Stimulated activated CD8-positive, alpha-beta memory T cell treated with anti-CD3 and anti-CD28 coated beads, Interleukin-15, amount 100 ng/mL, for 24 hours (primary cell): ENCODE results near the gene POGZ.

Source experiments
- DNase-seq: peaks from one replicate; pipeline ENCODE4 v3.0.0-alpha.2; 2020; ENCODE audit warnings: low read depth

POGZ gene

DNA sequence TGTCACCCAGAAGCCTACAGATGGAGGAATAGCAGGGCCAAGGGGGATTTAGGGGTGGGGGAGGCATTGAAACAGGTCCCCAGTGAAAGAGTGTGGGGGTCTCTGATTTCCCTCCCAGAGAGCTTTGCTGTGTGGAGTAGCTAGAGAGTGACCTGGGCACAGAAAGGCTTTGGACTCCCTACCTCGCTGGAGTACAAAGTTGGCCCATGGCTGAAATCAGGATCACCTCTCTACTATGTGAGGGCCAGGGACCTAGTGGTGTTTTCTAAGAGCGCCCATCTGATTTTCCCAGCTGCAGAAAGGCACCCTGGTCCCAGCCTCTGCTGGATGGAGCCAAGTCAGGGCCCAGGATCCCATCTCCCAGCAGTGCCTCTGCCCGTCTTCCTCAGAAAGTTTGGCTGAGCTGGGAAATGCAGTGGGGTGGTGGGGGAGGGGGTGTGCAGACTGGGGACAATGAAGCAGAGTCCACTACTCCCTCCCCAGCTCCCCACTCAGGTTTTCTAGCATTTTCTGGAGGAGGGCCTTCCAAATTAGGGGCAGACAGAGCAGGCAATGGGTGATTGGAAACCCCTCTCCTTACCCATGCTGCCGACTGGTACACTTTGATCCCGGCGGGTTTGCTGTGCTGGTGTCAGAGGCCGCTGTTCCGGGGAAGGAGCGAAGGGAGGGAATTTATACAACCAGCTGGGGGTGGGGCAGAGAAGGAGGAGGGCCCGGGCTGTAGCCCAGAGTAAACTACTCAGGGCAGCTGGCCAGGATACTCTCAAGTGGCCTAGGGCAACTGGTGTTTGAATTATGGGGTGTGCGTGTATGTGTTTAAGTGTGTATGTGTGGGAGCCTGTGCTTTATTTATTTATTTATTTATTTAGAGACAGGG lies 87.0 kb downstream of the POGZ start, which contains the start of gene SELENBP1:
TSS of gene SELENBP1 (minus strand) at position 648 of the 877 bp plus-strand sequence. CDS start at position 584, 64 bp downstream.
- no peak for DNase-seq

- DNase-seq: no peak
These were observed 87.8 kb downstream of the POGZ start for GRCh38 chr1:151371370-151372057.

GRCh38 chr1:151370211-151370911 lies 88.9 kb downstream of the POGZ start:
- no peak for DNase-seq

GRCh38 chr1:151369621-151370048 lies 89.7 kb downstream of the POGZ start:
- DNase-seq: no peak

DNA sequence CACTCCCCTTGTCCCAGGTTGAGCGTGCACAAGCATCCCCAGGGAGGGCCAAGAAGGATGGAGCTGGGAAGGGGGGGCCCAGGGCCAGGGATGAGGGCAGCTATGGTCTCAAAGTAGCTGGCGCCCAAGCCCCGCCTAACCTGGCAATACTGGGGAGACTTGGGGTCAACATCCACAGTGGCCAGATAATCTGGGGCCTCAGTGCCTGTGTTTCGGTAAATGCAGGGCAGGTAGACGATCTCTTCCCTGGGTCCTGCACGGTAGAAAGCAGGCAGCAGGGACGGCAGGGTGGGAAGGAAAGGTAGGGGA lies 90.0 kb downstream of the POGZ start:
- no peak for DNase-seq

DNA sequence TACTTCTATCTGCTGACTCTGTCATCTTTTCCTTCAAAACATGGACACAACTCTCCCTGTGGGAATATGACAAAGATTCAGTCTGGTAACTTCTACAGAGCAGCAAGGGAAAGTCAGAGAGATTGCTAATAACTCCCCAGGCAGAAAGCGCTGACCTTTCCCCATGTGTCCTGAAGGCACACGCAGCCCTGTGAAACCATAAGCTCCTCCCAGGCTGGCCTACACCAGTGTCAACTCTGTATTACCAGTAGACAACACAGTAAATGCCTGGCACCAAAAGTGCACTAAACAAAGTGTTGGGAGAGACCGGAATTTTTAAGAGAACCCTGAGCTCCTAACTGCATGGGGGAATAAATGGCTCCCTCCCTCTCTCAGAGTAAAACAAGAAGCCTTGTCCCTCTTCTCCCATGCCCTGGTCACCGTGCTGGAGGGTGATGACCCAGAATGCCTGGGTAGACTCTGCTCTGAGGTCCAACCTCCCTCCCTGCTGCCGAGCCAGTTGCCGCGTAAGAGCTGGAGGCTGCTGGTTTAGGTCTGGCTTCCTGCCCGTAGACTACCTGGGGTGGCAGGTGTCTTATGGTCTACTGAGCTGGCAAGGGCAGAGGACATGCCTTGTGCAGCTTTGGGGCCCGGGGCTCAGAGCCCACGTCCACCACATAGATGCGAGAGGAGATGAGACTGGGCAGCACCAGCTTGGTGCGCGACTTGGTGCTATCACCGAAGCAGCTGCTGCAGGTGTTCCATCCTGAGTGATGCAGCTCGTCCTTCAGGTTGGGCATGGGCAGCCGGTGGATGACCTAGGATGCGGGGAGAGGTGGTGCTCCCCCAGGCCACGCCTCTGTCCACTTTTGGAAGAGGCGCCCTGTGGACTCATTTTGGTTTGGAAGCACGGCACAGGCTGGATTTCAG lies 90.6 kb downstream of the POGZ start:
- DNase-seq: no peak

GRCh38 chr1:151367658-151368392 lies 91.5 kb downstream of the POGZ start:
- DNase-seq: no peak

DNA sequence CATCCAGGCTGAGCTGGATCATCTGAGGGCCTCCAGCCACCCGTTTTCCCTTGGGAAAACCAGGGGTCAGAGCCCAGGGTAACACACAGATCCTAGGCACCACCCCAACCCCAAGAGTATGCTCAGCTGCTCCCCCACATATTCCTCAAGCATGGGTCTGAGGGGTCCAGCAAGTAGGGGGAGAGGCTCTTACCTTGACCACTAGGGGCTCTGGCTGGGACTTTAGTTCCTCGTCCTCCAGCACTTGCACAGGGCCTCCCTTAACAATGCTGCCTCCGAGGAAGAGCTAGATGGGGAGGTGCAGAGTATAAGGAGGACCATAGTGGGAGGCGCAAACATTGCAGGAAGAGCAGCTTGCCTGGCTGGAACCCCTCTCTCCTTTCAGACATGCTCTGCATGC lies 94.3 kb downstream of the POGZ start:
- no peak for DNase-seq

DNA sequence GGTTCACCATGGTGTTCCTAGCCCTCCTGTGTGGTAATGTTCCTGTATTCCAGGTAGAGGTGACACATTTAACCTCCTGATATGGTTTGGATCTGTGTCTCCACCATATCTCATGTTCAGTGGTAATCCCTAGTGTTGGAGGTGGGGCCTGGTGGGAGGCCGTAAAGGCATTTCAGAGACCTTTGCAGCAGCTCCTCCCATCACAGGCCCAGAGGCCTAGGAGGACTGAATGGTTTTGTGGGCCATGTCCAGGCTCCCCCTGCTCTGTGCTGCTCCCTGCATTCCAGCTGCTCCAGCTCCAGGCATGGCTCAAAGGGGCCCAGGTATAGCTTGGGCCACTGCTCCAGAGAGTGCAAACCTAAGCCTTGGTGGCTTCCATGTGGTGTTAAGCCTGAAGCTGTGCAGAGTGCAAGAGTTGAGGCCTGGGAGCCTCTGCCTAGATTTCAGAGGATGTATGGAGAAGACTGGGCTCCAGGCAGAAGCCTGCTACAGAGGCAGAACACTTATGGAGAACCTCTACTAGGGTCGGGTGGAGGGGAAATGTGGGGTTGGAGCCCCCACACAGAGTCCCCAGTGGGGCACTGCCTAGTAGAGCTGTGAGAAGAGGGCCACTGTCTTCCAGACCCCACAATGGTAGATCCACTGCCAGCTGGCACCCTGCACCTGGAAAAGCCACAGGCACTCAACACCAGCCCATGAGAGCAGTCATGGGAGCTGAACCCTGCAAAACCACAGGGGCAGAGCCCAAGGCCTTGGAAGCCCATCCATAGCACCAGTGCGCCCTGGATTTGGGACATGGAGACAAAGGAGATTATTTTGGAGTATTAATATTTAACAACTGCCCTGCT lies 96.8 kb downstream of the POGZ start:
- no peak for DNase-seq

GRCh38 chr1:151361883-151362282 lies 97.4 kb downstream of the POGZ start:
- DNase-seq: no peak

DNA sequence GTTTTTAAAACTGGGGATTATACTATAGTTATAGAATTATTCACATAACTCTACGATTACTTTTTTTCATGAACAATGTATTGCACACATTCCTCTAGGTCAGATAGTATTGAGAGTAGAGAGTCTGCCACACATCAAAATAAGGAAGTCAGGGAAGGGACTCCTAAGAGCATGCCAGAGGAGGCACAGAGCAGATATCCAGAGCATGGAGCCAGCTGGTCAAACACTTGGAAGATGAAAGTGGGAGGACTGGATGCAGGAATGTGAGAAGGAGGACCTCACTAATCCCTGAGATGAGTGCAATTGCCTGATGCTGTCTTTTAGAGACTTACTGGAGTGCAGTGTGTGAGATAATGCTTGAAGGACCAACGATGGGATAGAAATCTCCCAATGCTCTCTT lies 102.6 kb downstream of the POGZ start:
- no peak for DNase-seq
